OCI-LY1 (cell line): ENCODE measurements around the gene HAUS2.
A peak's percentile ranks its signal among the peaks of the same experiment; 100 is the strongest.

Source experiments
- H2AFZ ChIP-seq: fragments of 200-600 bp; sonication (generic), shearing (Covaris generic); 2 replicates; pipeline ENCODE4 v1.6.0; 2014; ENCODE audit warnings: antibody characterized with exemption, mild to moderate bottlenecking, low read length
- H3F3A ChIP-seq: fragments of 200-600 bp; sonication (generic), shearing (Covaris generic); 2 replicates; pipeline ENCODE4 v1.6.0; 2014; ENCODE audit warnings: mild to moderate bottlenecking, antibody characterized with exemption, low read length, moderate library complexity; ENCODE audit not compliant: insufficient read depth
- H3K27ac ChIP-seq: fragments of 200-600 bp; sonication (generic); 2 replicates; pipeline ENCODE4 v1.5.1; 2014; ENCODE audit warnings: low read length, mixed run types, mild to moderate bottlenecking, low read depth; ENCODE audit not compliant: poor library complexity, severe bottlenecking
- H3K27me3 ChIP-seq: fragments of 200-600 bp; sonication (generic); 2 replicates; pipeline ENCODE4 v1.6.0; 2014; ENCODE audit warnings: antibody characterized with exemption, mild to moderate bottlenecking, low read length, moderate library complexity; ENCODE audit not compliant: insufficient read depth
- H3K36me3 ChIP-seq: fragments of 200-600 bp; sonication (generic); 2 replicates; pipeline ENCODE4 v1.6.1; 2014; ENCODE audit warnings: mild to moderate bottlenecking, antibody characterized with exemption, low read length, moderate library complexity, mixed read lengths; ENCODE audit not compliant: insufficient read depth
- H3K4me1 ChIP-seq: fragments of 200-600 bp; sonication (generic); 2 replicates; pipeline ENCODE4 v1.5.1; 2014; ENCODE audit warnings: mild to moderate bottlenecking, low read length, moderate library complexity; ENCODE audit not compliant: insufficient read depth, severe bottlenecking
- H3K4me2 ChIP-seq: fragments of 200-600 bp; sonication (generic), shearing (Covaris generic); 2 replicates; pipeline ENCODE4 v1.6.1; 2014; ENCODE audit warnings: low read length
- H3K4me3 ChIP-seq: fragments of 200-600 bp; sonication (generic); 2 replicates; pipeline ENCODE4 v1.5.1; 2014; ENCODE audit warnings: low read length, low read depth, mild to moderate bottlenecking, mixed read lengths; ENCODE audit not compliant: poor library complexity, severe bottlenecking
- H3K79me2 ChIP-seq: fragments of 200-600 bp; shearing (Covaris generic); 2 replicates; pipeline ENCODE4 v1.6.1; 2016; ENCODE audit warnings: mixed run types, low read length, mixed read lengths; ENCODE audit not compliant: insufficient read depth
- H3K9ac ChIP-seq: fragments of 200-600 bp; sonication (generic), shearing (Covaris generic); 2 replicates; pipeline ENCODE4 v1.6.1; 2014; ENCODE audit warnings: mild to moderate bottlenecking, low read length, mixed read lengths
- H3K9me2 ChIP-seq: fragments of 200-600 bp; sonication (generic), shearing (Covaris generic); 2 replicates; pipeline ENCODE4 v1.6.1; 2014; ENCODE audit warnings: low read depth, mild to moderate bottlenecking, low read length, mixed read lengths
- H3K9me3 ChIP-seq: fragments of 200-600 bp; shearing (Covaris generic); 2 replicates; pipeline ENCODE4 v1.6.1; 2014; ENCODE audit warnings: low read length, mixed read lengths
- H4K20me1 ChIP-seq: fragments of 200-600 bp; sonication (generic), shearing (Covaris generic); 2 replicates; pipeline ENCODE4 v1.6.0; 2016; ENCODE audit warnings: mild to moderate bottlenecking, low read length; ENCODE audit not compliant: insufficient read depth
- EZH2 ChIP-seq: fragments of 200-600 bp; sonication (generic), shearing (Covaris generic); IDR thresholded peaks from 2 replicates; pipeline ENCODE4 v1.8.0; 2017; ENCODE audit warnings: borderline replicate concordance, mixed run types, mild to moderate bottlenecking, antibody characterized with exemption, low read length, moderate library complexity, mixed read lengths
- TF ChIP-seq, protein P1 (sequence below): fragments of 200-600 bp; sonication (generic), shearing (Covaris generic); IDR thresholded peaks from 2 replicates; pipeline ENCODE4 v1.5.1; 2017; ENCODE audit warnings: mild to moderate bottlenecking, antibody characterized with exemption, low read length, moderate library complexity, mixed read lengths

HAUS2 gene

DNA sequence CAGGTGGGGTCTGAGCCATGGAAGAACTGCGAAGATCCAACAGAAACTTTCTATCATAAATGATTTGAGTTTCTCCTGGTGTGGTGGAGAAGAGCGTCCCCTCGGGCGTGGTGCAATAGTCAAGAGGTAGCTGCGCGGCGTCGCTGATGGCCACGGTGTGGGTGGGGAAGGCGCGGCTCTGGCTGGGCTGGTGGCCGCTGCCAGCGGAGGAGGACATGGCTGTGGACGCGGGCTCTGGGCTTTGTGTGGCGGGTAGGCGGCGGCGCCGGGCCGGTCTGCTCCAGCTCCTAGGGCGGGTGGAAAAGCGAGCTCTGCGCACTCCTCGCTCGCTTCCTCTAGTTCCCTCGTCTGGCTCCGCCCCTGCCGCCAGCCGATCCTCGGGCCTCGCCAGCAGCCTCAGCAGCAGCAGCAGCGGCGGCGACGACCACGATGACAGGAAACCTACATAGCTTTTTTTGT is 32.7 kb downstream of the HAUS2 start:
- Histone ChIP-seq H3K4me3 (peak overlapping the region; percentile 68), H3K27ac (peak overlapping the region; percentile 16), H3K9me2 (no peaks in the 10 kb centered on the region), H2AFZ (no peak overlapping the region), H3K9ac (peak overlapping the region; percentile 66), H3F3A (no peaks in the 10 kb centered on the region), H3K4me1 (peaks cover 61% of the 10 kb centered on the region), H3K79me2 (no peaks in the 10 kb centered on the region), H3K36me3 (peaks cover 7% of the 10 kb centered on the region; the same call in 1 of the 2 replicates), H3K4me2 (peak overlapping the region; percentile 81), H3K9me3 (no peaks in the 10 kb centered on the region), H3K27me3 (no peaks in the 10 kb centered on the region), H4K20me1 (no peaks in the 10 kb centered on the region)
- TF ChIP-seq, protein P1, sequence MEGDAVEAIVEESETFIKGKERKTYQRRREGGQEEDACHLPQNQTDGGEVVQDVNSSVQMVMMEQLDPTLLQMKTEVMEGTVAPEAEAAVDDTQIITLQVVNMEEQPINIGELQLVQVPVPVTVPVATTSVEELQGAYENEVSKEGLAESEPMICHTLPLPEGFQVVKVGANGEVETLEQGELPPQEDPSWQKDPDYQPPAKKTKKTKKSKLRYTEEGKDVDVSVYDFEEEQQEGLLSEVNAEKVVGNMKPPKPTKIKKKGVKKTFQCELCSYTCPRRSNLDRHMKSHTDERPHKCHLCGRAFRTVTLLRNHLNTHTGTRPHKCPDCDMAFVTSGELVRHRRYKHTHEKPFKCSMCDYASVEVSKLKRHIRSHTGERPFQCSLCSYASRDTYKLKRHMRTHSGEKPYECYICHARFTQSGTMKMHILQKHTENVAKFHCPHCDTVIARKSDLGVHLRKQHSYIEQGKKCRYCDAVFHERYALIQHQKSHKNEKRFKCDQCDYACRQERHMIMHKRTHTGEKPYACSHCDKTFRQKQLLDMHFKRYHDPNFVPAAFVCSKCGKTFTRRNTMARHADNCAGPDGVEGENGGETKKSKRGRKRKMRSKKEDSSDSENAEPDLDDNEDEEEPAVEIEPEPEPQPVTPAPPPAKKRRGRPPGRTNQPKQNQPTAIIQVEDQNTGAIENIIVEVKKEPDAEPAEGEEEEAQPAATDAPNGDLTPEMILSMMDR = no peak

DNA sequence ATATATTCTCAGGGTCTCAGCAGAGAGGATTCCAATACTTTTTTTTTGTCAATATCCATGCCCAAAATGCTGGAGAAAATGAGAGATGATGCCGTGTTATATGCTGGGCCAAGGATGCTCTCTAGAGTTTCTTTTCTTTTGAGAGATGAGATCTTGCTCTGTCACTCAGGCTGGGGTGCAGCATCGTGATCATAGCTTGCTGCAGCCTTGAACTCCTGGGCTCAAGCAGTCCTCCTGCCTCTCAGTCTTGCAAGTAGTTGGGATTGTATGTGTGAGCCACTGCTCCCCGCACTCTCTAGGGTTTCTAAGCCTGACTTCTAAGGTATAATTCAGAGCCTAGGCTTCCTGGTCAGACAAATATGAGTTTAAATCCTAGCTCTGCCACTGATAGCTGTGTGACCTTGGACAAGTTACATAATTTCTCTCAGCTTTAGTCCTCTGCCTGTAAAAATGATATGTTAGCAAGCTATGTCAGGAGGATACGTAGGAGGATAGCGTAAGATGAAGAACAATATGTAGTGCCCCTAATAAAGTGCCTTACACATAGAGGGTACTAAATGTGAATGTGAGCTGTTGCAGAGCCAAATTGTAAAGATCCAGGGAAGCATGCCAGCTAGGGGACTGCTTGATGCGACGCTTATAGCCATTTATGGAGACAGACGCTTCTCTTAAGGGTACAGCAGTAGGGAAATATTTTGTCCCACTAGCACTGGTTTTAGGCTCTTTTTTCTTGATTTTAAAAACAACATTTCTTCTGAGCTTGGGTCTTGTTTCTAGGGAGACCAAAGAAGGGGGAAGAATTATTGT is 34.1 kb downstream of the HAUS2 start:
- no peak for TF ChIP-seq EZH2
- TF ChIP-seq, protein P1 = no peak
- Histone ChIP-seq H4K20me1 (no peaks in the 10 kb centered on the region), H3K27me3 (no peaks in the 10 kb centered on the region), H3K9ac (no peak overlapping the region; the same call in 1 of the 2 replicates), H3K4me2 (no peak overlapping the region), H3K36me3 (peaks cover 9% of the 10 kb centered on the region; the same call in 1 of the 2 replicates), H3F3A (no peaks in the 10 kb centered on the region), H3K27ac (no peak overlapping the region), H3K79me2 (no peaks in the 10 kb centered on the region), H3K4me3 (no peak overlapping the region), H3K9me2 (no peaks in the 10 kb centered on the region), H3K4me1 (peaks cover 46% of the 10 kb centered on the region), H3K9me3 (no peaks in the 10 kb centered on the region), H2AFZ (no peak overlapping the region)

DNA sequence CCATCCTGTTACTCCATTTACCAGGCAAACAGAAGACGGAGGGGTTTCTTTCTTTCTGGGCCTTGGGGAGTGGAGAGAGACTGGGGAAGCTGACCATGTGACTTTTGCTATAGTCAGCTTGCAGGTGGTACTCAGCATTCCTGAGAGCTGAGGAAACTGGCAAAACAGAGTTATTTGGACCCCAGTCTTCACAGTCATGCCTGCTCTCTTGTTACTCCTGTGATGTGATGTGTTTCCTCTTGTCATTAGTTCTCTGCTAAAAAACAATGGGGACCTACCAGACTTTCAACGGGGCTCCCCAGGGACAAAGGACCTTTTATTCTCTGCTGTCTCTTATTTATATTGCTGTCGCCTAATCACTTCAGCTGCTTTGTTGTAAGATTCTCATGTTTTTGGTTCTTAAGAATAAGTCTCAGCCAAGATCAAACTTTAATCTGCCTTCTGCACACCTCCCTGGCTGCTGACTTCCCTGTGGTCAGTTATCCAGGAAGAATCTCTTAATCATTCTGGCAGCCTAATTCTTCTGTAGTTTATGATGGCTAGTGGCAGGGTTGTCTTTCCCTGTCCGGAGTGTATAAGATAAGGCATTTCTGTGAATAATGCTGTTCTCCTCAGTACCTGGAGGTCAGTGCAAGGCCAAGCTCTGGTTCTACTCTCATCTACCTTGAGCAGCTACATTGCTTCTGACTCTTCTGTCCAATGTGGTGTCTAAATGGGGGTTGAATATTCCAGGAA is 35.6 kb downstream of the HAUS2 start:
- Histone ChIP-seq H3K9me3 (no peaks in the 10 kb centered on the region), H3K9me2 (no peaks in the 10 kb centered on the region), H3K36me3 (peaks cover 9% of the 10 kb centered on the region; the same call in 1 of the 2 replicates), H3K9ac (peak overlapping the region; percentile 5; the same call in 1 of the 2 replicates), H3K79me2 (no peaks in the 10 kb centered on the region), H3K4me1 (peaks cover 45% of the 10 kb centered on the region), H3K4me3 (no peak overlapping the region), H3K27ac (no peak overlapping the region), H2AFZ (no peak overlapping the region), H3K27me3 (no peaks in the 10 kb centered on the region), H4K20me1 (no peaks in the 10 kb centered on the region), H3K4me2 (peak overlapping the region; percentile 3; the same call in 1 of the 2 replicates), H3F3A (no peaks in the 10 kb centered on the region)
- TF ChIP-seq, protein P1 = no peak
- no peak for TF ChIP-seq EZH2
